Thyroid gland (tissue), 4 donors: ENCODE measurements around the gene DNER. TPM values are rescaled to one million over a fixed set of nuclear protein-coding genes. Genes with fewer than 3 reads are reported as not detected.
"Not testable (repeated sequence)": the region's sequence is repeated elsewhere in the genome, so short reads cannot be mapped to it uniquely, and the experiment has no call there.

Experiments
- DNase-seq, 2 donors: peaks; one replicate each; pipeline ENCODE4 v3.0.0-alpha.2; 2019
- H3K27ac ChIP-seq, 3 donors: fragments of 200-600 bp; sonication (generic); 1 replicate in 2 of 3; 2 replicates in 1 of 3; pipeline ENCODE4 v1.5.1; 2016 to 2019; ENCODE audit warnings: mild to moderate bottlenecking in 1 of 3, moderate library complexity in 1 of 3
- H3K27me3 ChIP-seq: fragments of 200-600 bp; sonication (generic); one replicate; pipeline ENCODE4 v1.5.1; 2019
- H3K36me3 ChIP-seq, 2 donors: fragments of 200-600 bp; sonication (generic); one replicate each; pipeline ENCODE4 v1.5.1; 2016 to 2019
- H3K4me1 ChIP-seq, 2 donors: fragments of 200-600 bp; sonication (generic); one replicate each; pipeline ENCODE4 v1.5.1; 2017 to 2019
- H3K4me3 ChIP-seq, 3 donors: fragments of 200-600 bp; sonication (generic); replicated peaks in 1 of 3; 1 replicate in 2 of 3; 2 replicates in 1 of 3; pipeline ENCODE4 v1.5.1; 2016; ENCODE audit warnings: mild to moderate bottlenecking in 1 of 3
- H3K9me3 ChIP-seq: fragments of 200-600 bp; sonication (generic); one replicate; pipeline ENCODE4 v1.5.1; 2017
- CTCF ChIP-seq, 6 experiments: fragments of 200-600 bp in 3 of 6; fragments of 450-650 bp in 3 of 6; sonication (generic) in 3 of 6; IDR thresholded peaks; one replicate each; pipeline ENCODE4 v1.5.1; 2016 to 2019; ENCODE audit warnings: antibody characterized with exemption in 6 of 6, mild to moderate bottlenecking in 2 of 6, inconsistent platforms in 1 of 6, moderate library complexity in 1 of 6
- POLR2A ChIP-seq, 2 donors: fragments of 450-650 bp; IDR thresholded peaks; one replicate each; pipeline ENCODE4 v1.6.1; 2017; ENCODE audit warnings: antibody characterized with exemption in 2 of 2, mild to moderate bottlenecking in 2 of 2, moderate library complexity in 1 of 2
- WGBS, 2 donors: methylation state at CpG; one replicate each; pipeline ENCODE4 v1.1.5; 2017; 5-methylcytosine and 5-hydroxymethylcytosine counted together
- intact Hi-C: fragments of 100-400 bp; cut with DNase I; formaldehyde crosslinking; loops from one replicate; pipeline ENCODE4 v1.15.1; 2023
- total RNA-seq, 4 donors: library from RNA; depleted of rRNA; stranded (reverse); fragments of >200 nt; gene quantifications; one replicate each; pipeline ENCODE4 v1.2.3, GENCODE V29; 2016

The DNER gene
- total RNA-seq, 4 donors from 2014 or later, result 0.13 to 0.93 (median 0.42) TPM; not detected in 1

DNA sequence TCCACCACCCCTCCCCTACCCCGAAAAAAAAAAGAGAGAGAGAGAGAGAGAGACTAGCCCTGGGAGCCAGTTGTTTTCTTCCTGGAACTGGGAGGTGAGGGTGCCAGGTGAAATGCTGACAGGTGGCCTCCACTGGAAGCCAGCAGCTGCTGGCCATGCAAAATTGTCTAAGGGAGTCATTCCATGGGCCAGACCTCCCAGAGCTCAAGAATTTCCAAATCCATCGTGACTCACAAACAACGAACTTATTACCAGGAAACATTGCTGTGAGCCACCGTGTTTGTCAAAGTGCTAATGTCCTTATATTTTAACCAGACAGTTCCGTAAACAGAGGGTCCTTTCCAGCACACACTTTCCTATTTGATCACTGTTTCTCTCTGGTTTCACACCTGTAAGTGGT, 374.7 kb downstream of the DNER start:
- H3K9me3 ChIP-seq, result no peaks in the 10 kb centered on the region
- H3K27ac ChIP-seq, result no peak overlapping the region
- H3K36me3 ChIP-seq, result no peaks in the 10 kb centered on the region
- 83 to 88% methylated on average over 5 of the region's 5 CpGs for WGBS, 2 donors
- no peak for DNase-seq
- TF ChIP-seq CTCF (IDR thresholded peaks at IDR 0.05) (no peak), POLR2A (IDR thresholded peaks at IDR 0.05) (no peak)
- no peaks in the 10 kb centered on the region for H3K4me1 ChIP-seq
- H3K4me3 ChIP-seq, result no peak overlapping the region
- H3K27me3 ChIP-seq, result no peaks in the 10 kb centered on the region
- intact Hi-C loops, result loop anchor here (5.0 kb wide), 1 partner anchor 248 kb away; no protein-coding TSS in a partner anchor

- H3K27me3 ChIP-seq, H3K4me1 ChIP-seq, H3K9me3 ChIP-seq, H3K36me3 ChIP-seq, H3K4me3 ChIP-seq, H3K27ac ChIP-seq, DNase-seq: not testable (repeated sequence)
- WGBS, 2 donors, result 92 to 97% methylated on average over 4 of the region's 4 CpGs
- intact Hi-C loops, result loop anchor here (5.0 kb wide), 1 partner anchor 248 kb away; no protein-coding TSS in a partner anchor
These were observed 375.2 kb downstream of the DNER start for GRCh38 chr2:229339171-229339570.

GRCh38 chr2:229335877-229336346, 378.4 kb downstream of the DNER start:
- no peaks in the 10 kb centered on the region for H3K4me1 ChIP-seq
- TF ChIP-seq POLR2A (IDR thresholded peaks at IDR 0.05) (no peak), CTCF (IDR thresholded peaks at IDR 0.05) (no peak)
- no peak overlapping the region for H3K27ac ChIP-seq
- intact Hi-C loops, result loop anchor here (5.0 kb wide), 1 partner anchor 251 kb away; no protein-coding TSS in a partner anchor
- no peaks in the 10 kb centered on the region for H3K36me3 ChIP-seq
- DNase-seq, result no peak
- no peak overlapping the region for H3K4me3 ChIP-seq
- WGBS, 2 donors, result 48 to 62% methylated on average over 7 of the region's 7 CpGs
- no peaks in the 10 kb centered on the region for H3K9me3 ChIP-seq
- H3K27me3 ChIP-seq, result no peaks in the 10 kb centered on the region

DNA sequence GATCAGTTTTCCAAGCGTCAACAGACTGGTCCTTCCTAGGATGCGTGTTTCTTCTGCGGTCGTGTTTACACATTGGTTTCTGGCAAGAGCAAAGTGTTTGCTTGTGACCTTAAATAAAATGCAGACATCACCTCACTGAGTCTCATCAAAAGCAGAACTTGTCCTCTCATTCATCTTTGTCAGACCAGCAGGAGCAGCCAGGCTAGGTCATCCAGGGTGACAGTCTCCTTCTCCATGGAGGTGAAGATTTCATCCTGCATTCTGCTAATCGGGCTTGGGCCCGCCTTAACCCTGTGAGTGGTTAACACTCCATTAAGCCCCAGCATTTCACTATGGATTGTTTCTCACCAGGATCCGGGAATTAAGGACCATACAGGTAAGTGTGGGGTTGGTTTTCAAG, 379.0 kb downstream of the DNER start:
- intact Hi-C loops, result loop anchor here (5.0 kb wide), 1 partner anchor 252 kb away; no protein-coding TSS in a partner anchor
- H3K27ac ChIP-seq, result no peak overlapping the region
- no peak overlapping the region for H3K4me3 ChIP-seq
- H3K4me1 ChIP-seq, result no peaks in the 10 kb centered on the region
- H3K27me3 ChIP-seq, result no peaks in the 10 kb centered on the region
- 75 to 79% methylated on average over 7 of the region's 7 CpGs for WGBS, 2 donors
- no peaks in the 10 kb centered on the region for H3K9me3 ChIP-seq
- TF ChIP-seq POLR2A (IDR thresholded peaks at IDR 0.05) (no peak), CTCF (IDR thresholded peaks at IDR 0.05) (no peak)
- H3K36me3 ChIP-seq, result no peaks in the 10 kb centered on the region
- DNase-seq, result no peak

DNA sequence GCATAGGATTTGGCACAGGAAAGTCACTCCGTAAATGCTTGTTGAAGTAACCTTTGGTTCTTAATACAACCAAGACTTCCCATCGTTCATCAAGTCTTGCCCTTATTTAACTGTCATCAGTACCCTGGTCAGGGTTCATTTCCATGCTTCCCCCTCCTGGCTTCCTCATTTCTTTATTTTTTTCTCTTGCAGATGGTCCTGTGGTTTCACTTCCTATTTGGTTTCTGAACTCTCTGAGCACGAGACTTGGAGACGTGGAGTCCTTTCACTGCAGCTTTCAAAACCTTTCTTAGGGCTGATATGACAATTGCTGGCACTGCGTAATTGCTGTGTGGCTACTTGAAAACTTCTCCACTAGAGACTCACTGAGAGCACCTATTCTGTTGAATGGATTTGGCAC, 383.4 kb downstream of the DNER start:
- intact Hi-C loops, result no loop called here
- no peaks in the 10 kb centered on the region for H3K27me3 ChIP-seq
- H3K9me3 ChIP-seq, result no peaks in the 10 kb centered on the region
- no peaks in the 10 kb centered on the region for H3K4me1 ChIP-seq
- no peak overlapping the region for H3K4me3 ChIP-seq
- TF ChIP-seq CTCF (IDR thresholded peaks at IDR 0.05) (no peak), POLR2A (IDR thresholded peaks at IDR 0.05) (no peak)
- no peak overlapping the region for H3K27ac ChIP-seq
- DNase-seq, result no peak
- H3K36me3 ChIP-seq, result no peaks in the 10 kb centered on the region
- 58 to 71% methylated on average over 5 of the region's 5 CpGs for WGBS, 2 donors
